GM18526 (cell line): ENCODE measurements around the gene SLC39A10.

Experiments
- POLR2A ChIP-seq: IDR thresholded peaks from 3 replicates; pipeline ENCODE4 v1.6.1; 2011; ENCODE audit not compliant: insufficient read length; ENCODE audit errors: extremely low read depth

Gene SLC39A10

GRCh38 chr2:195662138-195662537, 5.1 kb downstream of the SLC39A10 start:
- TF ChIP-seq POLR2A: no peak

- TF ChIP-seq POLR2A: no peak
These were observed 6.0 kb downstream of the SLC39A10 start for GRCh38 chr2:195663007-195663406.

GRCh38 chr2:195664528-195664927, 7.5 kb downstream of the SLC39A10 start:
- no peak for TF ChIP-seq POLR2A

- TF ChIP-seq POLR2A: no peak
These were observed 9.2 kb downstream of the SLC39A10 start for GRCh38 chr2:195666113-195666712.

- TF ChIP-seq POLR2A: no peak
These were observed 10.9 kb downstream of the SLC39A10 start for GRCh38 chr2:195667974-195668373.

GRCh38 chr2:195670191-195670590, 13.2 kb downstream of the SLC39A10 start:
- no peak for TF ChIP-seq POLR2A

- TF ChIP-seq POLR2A: no peak
These were observed 14.5 kb downstream of the SLC39A10 start for GRCh38 chr2:195671563-195671962.

- no peak for TF ChIP-seq POLR2A
These were observed 15.6 kb downstream of the SLC39A10 start for GRCh38 chr2:195672674-195673073.

GRCh38 chr2:195674491-195675221, 17.6 kb downstream of the SLC39A10 start:
- TF ChIP-seq POLR2A: no peak

GRCh38 chr2:195675783-195676427, 18.9 kb downstream of the SLC39A10 start:
- TF ChIP-seq POLR2A: no peak

GRCh38 chr2:195677290-195677689, 20.3 kb downstream of the SLC39A10 start:
- TF ChIP-seq POLR2A: no peak

GRCh38 chr2:195677884-195678283, 20.9 kb downstream of the SLC39A10 start:
- TF ChIP-seq POLR2A: no peak

- TF ChIP-seq POLR2A: no peak
These were observed 25.1 kb downstream of the SLC39A10 start for GRCh38 chr2:195682077-195682476.

- no peak for TF ChIP-seq POLR2A
These were observed 26.1 kb downstream of the SLC39A10 start for GRCh38 chr2:195683174-195683573.

GRCh38 chr2:195686564-195686963, 29.5 kb downstream of the SLC39A10 start:
- TF ChIP-seq POLR2A: no peak
